GM18909 (cell line): ENCODE results near the gene MFAP2.
"Not testable (repeated sequence)": the region's sequence is repeated elsewhere in the genome, so short reads cannot be mapped to it uniquely, and the experiment has no call there.

Experiments used
- ATAC-seq: cut with Tn5 transposase; IDR thresholded peaks from one replicate; pipeline ENCODE4 v1.9.1; 2021; ENCODE audit warnings: mild to moderate bottlenecking; ENCODE audit not compliant: unreplicated experiment, poor library complexity

MFAP2 gene

DNA sequence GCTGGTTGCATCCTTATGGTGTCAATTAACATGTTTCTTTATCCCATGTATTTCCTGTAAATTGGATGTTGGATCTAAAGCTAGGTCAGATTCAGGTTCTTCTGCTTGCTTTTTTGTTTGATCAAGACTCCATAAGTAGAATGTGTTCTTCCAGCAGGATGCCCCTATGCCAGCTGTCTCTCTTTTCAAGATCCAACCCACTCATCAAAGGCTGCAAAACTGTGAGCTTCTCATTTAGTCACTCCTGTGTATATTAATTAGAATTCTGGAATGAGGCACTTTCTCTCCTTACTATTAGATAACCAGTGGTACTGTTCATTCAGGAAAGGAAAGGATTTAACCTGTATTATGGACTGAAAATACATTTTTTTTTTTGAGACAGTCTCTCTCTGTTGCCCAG, 46.5 kb downstream of the MFAP2 start:
- ATAC-seq = not testable (repeated sequence)

DNA sequence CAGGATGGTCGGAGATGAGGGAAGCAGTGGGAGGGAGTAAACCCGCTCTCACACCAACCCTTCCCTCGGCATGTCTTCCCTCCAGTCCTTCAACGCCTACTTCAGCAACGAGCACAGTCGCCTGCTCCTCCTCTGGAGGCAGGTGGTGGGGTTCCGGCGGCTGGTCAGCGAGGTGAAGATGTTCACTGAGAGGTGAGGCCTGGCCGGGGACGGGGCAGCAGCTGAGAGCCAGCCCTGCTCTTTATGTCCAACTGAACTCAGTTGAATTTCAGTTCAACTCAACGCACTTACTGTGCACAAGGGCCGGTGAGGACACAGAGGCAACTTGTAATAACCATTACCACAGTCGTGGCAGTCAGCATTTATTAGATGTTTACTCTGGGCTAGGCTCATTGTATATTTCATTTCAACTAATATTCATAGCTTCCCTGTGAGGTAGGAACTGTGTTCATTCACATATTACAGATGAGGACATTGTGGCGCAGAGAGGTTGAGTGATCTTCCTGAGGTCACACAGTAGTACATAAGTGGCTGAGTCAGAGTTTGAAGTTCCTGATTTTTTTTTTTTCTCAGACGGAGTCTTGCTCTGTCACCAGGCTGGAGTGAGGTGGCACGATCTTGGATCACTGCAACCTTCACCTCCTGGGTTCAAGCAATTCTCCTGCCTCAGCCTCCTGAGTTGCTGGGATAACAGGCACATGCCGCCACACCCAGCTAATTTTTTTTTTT, 49.0 kb downstream of the MFAP2 start:
- ATAC-seq = not testable (repeated sequence)

DNA sequence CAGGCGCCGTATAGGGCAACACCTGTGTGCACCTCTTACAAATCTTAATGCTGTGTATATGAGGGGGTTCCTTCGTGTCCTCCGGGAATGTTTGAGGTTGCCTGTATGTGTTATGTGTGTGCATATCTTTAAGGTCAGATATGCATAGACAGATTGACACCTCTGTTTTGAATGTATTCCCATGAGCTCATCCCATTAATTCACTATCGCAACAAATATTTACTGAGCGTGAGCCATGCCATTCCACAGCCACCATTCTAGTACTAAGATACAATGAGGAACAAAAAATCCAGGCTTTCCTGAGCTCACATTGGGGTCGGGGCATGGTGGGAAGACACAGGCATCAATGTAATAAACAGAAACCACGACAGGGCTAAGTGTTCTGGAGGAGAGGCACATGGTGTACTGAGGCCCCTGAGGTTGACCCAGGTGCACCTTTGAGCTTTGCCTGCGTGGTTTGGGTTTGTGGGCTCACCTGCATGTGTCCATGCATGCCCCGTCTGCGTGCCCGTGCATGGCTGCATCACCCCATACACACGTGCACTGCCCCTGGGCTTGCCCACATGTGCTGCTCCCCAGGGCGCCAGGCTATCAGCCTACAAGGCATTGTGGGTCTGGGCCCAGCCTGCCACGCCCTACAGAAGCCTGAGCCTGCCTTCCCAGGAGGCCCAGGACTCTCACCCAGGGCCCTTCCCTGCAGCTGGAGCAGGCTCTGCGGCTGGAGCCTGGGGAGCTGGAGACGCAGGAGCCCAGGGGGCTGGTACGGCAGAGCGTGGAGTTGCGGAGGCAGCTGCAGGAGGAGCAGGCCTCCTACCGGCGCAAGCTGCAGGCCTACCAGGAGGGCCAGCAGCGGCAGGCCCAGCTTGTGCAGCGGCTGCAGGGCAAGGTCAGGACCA, 51.0 kb downstream of the MFAP2 start:
- not testable (repeated sequence) for ATAC-seq

DNA sequence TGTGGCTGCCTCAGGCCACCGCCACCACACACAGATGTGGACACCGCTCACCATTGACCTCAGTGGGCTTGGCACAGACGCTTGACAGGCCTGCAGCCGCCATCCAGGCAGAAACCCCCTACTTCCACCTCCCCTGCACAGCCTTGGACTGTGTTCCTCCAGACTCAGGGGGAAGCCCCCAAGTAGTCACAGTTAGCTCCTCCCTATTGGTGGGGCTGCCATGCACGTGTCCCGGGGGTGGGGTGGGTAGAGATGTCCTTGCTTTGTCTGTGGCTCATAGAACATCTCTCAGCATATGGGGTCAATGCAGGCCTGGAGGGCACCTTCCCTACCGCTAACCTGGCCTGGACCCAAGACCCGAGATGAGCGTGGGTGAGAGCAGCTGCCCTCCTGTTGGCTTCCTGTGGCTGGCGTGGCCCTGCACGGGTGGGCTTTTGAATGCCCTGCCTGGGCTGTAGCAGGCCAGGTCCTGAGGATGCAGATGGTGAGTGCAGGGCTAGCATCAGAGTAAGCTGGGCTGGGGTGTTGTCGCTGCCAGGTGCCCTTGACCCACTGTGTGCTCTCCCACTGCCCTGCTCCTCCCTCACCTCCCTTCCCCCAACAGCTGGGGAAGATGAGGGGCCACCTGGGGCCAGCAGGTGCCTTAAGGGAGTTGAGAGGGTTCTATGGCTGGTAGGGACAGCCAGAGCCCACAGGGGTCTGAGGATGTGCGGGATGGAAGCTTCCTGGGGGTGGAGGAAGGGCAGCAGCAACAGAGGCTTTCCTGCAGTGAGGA, 52.5 kb downstream of the MFAP2 start:
- no peak for ATAC-seq

DNA sequence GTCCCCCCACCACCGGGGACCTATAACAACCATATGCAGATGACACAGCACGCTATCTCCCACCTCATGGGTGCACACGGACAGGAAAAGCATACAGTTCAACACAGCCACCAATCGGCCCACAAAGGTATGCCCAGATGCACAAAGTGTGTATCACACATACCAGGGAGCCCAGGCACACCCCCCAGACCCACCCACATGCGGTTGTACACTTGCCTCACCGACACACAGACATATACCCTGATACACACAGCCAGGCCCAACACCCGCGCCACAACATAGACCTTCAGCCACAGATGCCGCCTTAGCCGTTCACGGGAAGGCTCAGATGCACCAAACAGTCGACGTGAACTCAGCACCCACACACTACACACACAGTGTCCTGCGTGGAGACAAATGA, 53.2 kb downstream of the MFAP2 start:
- ATAC-seq = no peak

DNA sequence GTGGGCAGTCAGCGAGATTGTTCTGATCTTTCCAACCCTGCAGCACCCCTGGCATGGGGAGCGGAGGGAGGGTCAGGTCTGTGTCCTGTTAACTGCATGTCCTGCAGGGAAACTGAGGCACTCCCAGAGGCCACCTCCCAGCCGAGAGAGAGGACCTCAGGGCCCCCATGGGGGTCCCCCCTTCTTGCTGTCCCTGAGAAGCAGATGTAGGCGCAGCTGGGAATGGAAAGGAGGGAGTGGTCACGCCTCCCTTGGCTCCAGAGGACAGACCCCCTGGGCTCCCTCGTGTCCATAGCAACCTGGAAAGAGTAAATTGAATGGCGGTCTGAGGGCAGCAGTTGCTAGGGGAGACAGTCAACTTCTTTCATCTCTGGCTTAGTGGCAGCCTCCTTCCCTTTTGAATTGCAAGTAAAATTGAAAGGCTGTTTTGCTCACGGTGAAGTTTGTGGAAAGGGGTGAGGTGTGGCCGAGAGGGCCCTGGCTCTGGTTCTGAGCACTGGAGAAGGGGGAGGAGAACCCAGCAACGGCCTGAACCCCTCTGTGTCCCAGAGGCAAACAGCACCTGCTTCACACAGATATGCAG, 53.8 kb downstream of the MFAP2 start:
- ATAC-seq = no peak

DNA sequence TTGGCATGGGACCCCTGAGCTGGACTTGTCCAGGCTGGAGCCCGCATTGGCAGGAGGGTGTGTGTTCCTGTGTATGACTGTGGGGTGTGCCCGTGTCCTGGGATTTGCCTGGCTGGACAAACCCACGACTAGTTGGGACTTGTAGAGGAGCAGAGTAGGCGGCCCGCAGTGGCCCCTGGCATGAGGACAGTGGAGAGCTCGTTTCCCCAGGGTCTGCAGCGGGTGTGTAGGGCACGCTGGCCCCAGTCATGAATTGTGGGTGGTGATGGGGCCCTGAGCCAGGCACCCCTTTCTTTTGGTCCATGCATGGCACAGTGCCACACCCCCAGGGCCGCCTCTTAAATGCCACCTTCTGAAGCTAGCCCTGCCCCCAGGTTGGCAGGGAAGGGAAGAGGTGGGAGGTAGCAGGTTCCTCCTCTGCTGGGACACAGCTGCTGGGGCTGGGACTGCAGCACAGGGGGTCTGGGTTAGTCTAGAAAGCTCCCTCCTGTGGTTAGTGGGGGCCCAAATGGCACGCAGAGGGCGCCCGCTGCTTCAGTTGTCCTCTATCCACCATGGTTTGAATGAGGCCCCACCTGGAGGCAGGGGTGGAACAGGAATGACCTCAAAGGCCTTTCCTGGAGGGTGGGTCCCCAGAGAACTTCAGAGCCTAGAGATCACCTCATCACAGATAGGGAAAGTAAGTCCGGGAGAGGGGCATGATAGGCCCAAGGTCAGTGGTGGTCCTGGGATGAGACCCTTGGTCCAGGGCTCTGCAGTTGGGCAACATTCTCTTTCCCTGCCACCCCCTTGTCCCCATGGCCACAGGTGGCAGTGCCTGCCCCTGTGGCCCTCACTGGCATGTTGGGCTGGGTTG, 54.6 kb downstream of the MFAP2 start:
- no peak for ATAC-seq

DNA sequence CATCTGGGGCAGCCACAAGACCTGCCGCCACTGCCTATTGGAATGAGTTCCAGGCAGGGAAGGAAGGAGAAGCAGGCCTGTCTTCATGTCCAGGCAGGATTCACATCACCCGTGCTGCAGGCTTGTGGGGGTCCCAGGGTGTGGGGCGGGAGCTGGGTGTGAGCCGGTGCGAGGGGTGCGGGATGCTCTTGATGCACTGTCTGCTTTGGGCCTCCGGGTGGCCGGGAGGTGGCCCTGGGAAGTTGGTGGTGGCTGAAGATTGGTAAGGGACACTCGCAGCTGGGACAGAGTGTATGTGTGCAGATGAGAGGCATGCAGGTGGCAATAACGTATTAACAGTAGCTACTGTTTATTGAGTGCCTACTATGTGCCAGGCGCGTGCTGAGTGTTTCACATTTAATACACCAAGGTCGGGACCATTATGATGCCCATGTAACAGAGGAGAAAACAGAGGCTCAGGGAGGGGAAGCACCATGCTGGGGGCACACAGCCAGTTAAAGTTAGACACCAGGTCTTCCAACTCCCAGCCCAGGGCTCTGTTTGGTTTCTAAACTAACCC, 55.4 kb downstream of the MFAP2 start:
- ATAC-seq = no peak
